Right cardiac atrium (tissue), 5 donors: ENCODE measurements around the gene ARAP1. TPM values are rescaled to one million over a fixed set of nuclear protein-coding genes. Genes with fewer than 3 reads are reported as not detected.
A peak's percentile ranks its signal among the peaks of the same experiment; 100 is the strongest.

ENCODE experiments used
- ATAC-seq, 2 donors: fragments of 200-7000 bp; cut with Tn5 transposase; one replicate each; pipeline versions ENCODE4 v1.8.0 to v1.9.1; 2020; ENCODE audit warnings: moderate library complexity in 2 of 2, mild to moderate bottlenecking in 1 of 2
- DNase-seq, 3 donors: peaks; one replicate each; pipeline ENCODE4 v3.0.0-alpha.2; 2020
- H3K27ac ChIP-seq: one replicate; pipeline ENCODE4 v1.5.1; 2013; ENCODE audit warnings: mild to moderate bottlenecking, low read length, control low read depth, moderate library complexity
- H3K27me3 ChIP-seq: one replicate; pipeline ENCODE4 v1.6.1; 2013; ENCODE audit not compliant: control insufficient read depth, insufficient read depth
- H3K4me1 ChIP-seq: one replicate; pipeline ENCODE4 v1.6.1; 2013; ENCODE audit warnings: low read length; ENCODE audit not compliant: control insufficient read depth, insufficient read depth
- H3K4me3 ChIP-seq: one replicate; pipeline ENCODE4 v1.5.1; 2013; ENCODE audit warnings: low read length, control low read depth
- H3K9me3 ChIP-seq: one replicate; pipeline ENCODE4 v1.6.1; 2013; ENCODE audit warnings: low read length; ENCODE audit not compliant: control insufficient read depth
- WGBS: extraction: QIAGEN DNeasy Blood & Tissue Kit; methylation state at CpG from one replicate; pipeline ENCODE4 v1.1.7; 2013; 5-methylcytosine and 5-hydroxymethylcytosine counted together
- intact Hi-C, 4 donors: fragments of 100-400 bp; cut with DNase I; formaldehyde crosslinking; loops; one replicate each; pipeline versions ENCODE4 v1.11.0 to v1.14.0; 2022 to 2023
- polyA plus RNA-seq: library from polyadenylated mRNA; stranded (reverse); fragments of 200-250 nt; gene quantifications from one replicate; pipeline ENCODE4 v1.2.3, GENCODE V29; 2013
- total RNA-seq, 4 donors: library from RNA; stranded (reverse); fragmentation: NEBNext Ultra II Directional; extraction: Animal tissue kit (Norgen Biotek cat#: 25700); gene quantifications; one replicate each; pipeline ENCODE4 v1.2.1, GENCODE V29; 2021
- donor health status: healthy with polysubstance abuse.
- donor health status: DM: no; HTN: yes; CAD: no.
- donor health status: DM: no; HTN: no; CAD: no.
- donor health status: DM: no; HTN: yes; CAD: no; lungs with severe emphysema.
- donor health status: DM: yes; HTN: yes; CAD: no.

Gene ARAP1
- total and polyA plus RNA-seq, 5 donors: 41.2 to 62.5 (median 57.5) TPM

DNA sequence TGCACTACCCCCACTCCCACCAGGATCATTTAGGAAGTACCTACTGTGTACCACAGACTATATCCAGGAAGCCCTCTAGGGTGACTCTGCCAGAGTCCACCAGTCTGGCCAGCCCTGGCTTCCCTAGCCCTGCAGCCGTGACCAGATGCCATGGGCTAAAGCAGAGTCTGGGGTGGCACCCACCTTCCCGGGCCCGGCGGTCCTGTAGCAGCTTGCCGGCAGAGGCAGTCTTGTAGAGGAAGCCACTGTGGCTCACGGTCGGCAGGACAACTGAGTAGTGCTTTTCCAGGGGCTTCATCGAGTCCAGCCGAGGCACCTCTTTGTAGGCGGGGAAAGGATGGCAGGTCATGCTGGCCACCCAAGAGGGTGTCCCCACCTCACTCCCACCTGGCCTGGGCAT, 50.7 kb downstream of the ARAP1 start:
- ATAC-seq: no peak
- WGBS: 86% methylated on average over 10 of the region's 10 CpGs
- no peaks in the 10 kb centered on the region for H3K27me3 ChIP-seq
- intact Hi-C loops: no loop called here
- no peaks in the 10 kb centered on the region for H3K9me3 ChIP-seq
- no peak overlapping the region for H3K4me3 ChIP-seq
- H3K27ac ChIP-seq: no peak overlapping the region
- no peaks in the 10 kb centered on the region for H3K4me1 ChIP-seq
- DNase-seq: peak in 1 of 3 donors; percentile 53

DNA sequence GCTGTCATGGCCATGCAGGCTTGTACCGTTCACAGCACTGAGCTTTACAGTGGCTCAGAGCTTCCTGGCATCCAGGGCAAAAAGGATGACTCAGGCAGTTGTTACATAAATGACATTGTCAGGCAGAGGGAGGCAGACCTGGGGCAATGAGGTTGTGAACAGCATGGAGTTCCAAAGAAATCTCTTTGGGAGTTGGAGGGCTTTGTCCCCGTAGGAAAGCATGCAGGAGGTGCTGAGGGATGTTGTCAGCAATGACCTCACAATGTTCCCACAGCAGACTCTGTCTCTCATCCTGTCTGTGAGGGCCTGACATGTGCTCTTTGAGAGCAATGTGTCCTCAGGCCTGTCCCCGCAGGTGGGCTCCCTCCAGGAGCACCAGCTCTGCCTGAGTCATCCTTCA, 52.1 kb downstream of the ARAP1 start:
- no peak for DNase-seq
- Histone ChIP-seq H3K9me3 (no peaks in the 10 kb centered on the region), H3K27ac (no peak overlapping the region), H3K4me3 (no peak overlapping the region), H3K4me1 (no peaks in the 10 kb centered on the region), H3K27me3 (no peaks in the 10 kb centered on the region)
- WGBS: 72% methylated on average over 3 of the region's 3 CpGs
- no peak for ATAC-seq
- intact Hi-C loops: no loop called here

DNA sequence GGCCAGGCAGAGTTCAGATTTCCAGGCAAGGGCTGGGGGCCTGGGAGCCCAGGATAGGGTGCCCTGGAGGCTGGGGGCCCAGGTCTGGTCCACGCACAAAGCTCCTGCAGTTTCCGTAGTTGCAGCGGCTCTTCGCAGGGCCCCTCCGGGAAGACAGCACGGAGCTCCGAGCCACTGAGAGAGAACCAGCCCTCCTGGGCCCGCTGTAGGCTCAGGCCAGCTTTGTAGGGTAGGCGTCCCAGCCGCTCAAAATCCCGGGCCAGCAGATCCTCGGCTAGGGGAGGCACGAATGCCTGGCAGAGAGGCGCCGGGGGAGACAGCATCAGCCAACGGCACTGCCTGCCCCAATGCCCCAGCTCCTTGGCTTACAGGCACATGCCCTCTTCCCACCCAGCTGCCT, 54.4 kb downstream of the ARAP1 start:
- H3K27me3 ChIP-seq: no peaks in the 10 kb centered on the region
- no peaks in the 10 kb centered on the region for H3K4me1 ChIP-seq
- intact Hi-C loops: no loop called here
- H3K4me3 ChIP-seq: no peak overlapping the region
- H3K9me3 ChIP-seq: no peaks in the 10 kb centered on the region
- DNase-seq (no peak), ATAC-seq (no peak)
- no peak overlapping the region for H3K27ac ChIP-seq
- 90% methylated on average over 16 of the region's 16 CpGs for WGBS

DNA sequence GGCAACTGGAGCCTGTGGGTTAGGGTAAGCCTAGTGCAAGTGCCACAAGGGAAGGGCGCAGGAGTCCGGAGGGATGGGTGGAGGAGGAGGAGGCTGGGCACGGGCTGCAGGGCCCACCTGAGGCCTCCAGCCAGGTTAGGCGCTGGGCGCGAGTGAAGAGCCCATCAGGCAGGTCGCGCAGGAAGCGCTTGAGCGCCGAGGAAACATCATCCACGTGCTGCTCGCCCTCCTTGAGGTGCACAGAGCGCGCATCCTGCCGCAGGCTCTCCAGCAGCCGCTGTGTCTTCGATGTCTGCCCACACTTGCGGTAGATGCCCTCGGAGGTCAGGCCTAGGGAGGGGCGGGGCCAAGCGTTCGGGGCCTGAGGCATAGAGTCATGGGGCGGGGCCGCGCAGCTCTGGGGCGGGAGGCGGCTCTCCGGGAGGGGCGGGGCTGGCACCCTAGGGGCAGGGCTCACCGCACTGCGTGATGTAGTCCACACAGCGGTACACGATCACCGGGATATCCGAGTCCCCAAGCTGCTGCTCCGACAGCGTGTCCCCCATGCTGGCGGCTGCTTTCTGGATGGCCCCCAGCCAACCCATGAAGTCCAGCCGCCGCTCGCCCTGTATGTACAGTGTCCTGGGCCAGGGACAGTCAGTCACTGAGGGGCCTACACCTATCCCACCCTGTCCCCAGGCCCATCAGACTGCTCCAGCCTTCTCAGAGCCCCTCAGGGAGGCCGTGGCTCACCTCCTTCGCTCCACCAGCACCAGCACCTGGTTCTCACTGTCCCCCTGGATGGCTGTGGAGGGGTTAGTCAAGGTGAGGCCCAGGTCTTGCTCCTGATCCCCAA, 55.1 kb downstream of the ARAP1 start:
- ATAC-seq: peak; percentile 27 to 48

DNA sequence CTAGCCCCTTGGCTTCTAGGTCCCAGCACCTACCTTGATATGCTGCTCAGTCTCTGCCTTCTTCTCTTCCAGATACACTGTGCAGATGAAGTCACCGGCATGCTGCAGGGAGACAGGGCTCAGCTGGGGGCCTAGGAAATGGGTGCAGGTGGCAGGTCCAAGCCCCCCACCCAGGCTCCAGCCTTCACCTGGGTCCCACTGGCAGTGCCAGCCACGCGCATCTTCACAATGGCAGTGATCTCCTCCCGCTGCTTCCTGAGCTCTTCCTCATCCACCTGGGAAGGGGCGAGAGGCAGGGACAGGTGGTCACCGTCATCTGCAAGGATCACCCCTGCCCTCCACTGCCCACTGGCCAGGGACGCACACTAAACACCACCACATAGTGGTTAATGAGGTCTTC, 56.9 kb downstream of the ARAP1 start:
- DNase-seq (no peak), ATAC-seq (no peak)
- Histone ChIP-seq H3K27ac (no peak overlapping the region), H3K4me1 (no peaks in the 10 kb centered on the region), H3K4me3 (no peak overlapping the region), H3K9me3 (no peaks in the 10 kb centered on the region), H3K27me3 (no peaks in the 10 kb centered on the region)
- intact Hi-C loops: no loop called here
- 97% methylated on average over 7 of the region's 7 CpGs for WGBS

More for the DNA sequence above, 55.1 kb downstream of the ARAP1 start:
- Histone ChIP-seq H3K9me3 (no peaks in the 10 kb centered on the region), H3K4me1 (no peaks in the 10 kb centered on the region), H3K27ac (no peak overlapping the region), H3K4me3 (no peak overlapping the region), H3K27me3 (no peaks in the 10 kb centered on the region)
- DNase-seq: peak in 2 of 3 donors; percentile 64 to 84
- intact Hi-C loops: no loop called here
- 77% methylated on average over 44 of the region's 44 CpGs for WGBS

DNA sequence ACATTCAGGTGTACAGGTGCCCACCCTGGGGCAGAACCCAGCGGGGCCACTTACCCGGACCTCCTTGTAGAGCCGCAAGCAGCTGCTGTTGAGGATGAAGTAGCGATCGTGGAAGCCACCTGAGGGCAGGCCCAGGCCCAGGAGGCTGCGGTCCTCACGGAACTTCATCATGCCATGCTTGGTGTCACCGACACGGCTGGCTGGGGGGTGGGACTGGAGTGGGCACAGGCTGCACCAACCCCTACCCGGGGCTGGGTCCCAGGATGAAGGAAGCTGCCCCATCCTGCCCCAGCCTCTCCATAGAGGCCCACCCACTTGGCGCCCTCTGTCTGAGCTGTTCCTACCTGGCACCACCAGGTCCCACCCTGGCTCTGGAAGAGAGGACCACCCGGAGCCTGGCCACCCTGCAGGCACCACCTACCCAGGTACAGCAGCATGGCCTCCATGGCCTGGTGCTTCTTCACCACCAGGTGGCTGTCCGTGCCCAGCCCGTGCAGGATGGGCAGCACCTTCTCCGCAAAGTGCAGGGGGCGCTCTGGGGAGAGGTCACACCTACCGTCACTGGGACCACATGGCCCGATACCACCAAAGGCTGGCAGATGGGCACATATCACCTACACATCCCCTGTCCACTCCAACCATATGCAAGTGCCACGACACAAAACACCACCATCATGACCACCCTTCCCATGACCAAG, 58.8 kb downstream of the ARAP1 start:
- WGBS: 93% methylated on average over 19 of the region's 19 CpGs
- Histone ChIP-seq H3K27ac (no peak overlapping the region), H3K4me3 (no peak overlapping the region), H3K9me3 (no peaks in the 10 kb centered on the region), H3K27me3 (no peaks in the 10 kb centered on the region), H3K4me1 (no peaks in the 10 kb centered on the region)
- no peak for DNase-seq
- intact Hi-C loops: no loop called here
- no peak for ATAC-seq

DNA sequence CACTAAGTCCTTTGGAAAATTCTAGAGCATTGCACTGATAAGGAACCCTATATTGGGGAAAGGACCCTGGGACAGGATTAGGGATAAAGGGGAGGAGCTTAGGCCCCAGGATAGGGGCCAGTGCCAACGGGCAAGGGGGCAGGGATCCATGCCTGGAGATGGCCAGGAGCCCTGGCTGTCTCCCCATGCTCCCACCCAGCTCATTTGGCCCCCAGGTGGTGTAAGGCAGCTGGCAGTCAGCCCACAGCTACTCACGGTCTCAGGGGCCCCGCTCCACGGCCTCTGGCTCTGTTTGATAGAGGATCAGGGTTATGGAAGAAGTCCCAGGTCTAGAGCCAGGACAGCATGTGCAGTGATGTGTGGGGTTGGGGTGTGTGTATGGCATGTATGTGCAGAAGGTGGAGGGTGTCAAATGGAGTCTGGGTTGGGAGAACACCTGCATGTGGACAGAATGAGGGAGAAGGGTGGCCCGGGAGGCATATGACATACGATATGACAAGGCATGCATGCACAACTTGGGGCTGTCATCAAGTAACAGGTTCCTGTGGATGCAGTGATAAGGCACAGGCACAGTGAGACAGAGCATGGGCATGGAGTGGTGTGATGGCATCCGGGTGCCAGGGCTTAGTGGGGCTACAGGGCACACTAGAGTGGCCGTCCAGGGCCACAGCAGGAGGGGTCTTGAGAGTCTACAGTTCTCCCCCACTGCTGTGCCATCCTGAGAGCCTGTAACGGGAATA, 59.5 kb downstream of the ARAP1 start:
- DNase-seq (no peak), ATAC-seq (peak in 1 of 2 donors; percentile 18)
- H3K27me3 ChIP-seq: no peaks in the 10 kb centered on the region
- H3K4me1 ChIP-seq: no peaks in the 10 kb centered on the region
- 60% methylated on average over 9 of the region's 9 CpGs for WGBS
- no peak overlapping the region for H3K27ac ChIP-seq
- no peaks in the 10 kb centered on the region for H3K9me3 ChIP-seq
- H3K4me3 ChIP-seq: no peak overlapping the region
- intact Hi-C loops: no loop called here

DNA sequence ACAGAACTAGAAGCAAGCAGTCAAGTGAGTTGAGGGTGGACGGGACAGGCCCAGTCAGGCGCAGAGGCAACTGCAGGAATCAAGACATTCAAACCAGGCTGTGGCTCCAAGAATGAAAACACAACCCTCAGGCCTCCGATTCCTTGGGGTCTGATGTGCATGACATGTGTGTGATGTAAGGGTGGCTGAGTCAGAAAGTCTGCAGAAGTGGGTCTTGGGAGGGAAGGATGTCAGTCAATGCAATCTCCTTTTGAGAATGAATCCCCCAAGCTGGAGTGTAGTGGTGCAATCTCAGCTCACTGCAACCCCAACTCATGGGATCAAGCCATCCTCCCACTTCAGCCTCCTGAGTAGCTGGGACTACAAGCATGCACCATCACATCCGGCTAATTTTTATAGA, 62.0 kb downstream of the ARAP1 start:
- H3K9me3 ChIP-seq: no peaks in the 10 kb centered on the region
- no peaks in the 10 kb centered on the region for H3K27me3 ChIP-seq
- WGBS: 89% methylated on average over 4 of the region's 4 CpGs
- no peak overlapping the region for H3K4me3 ChIP-seq
- H3K27ac ChIP-seq: no peak overlapping the region
- ATAC-seq: no peak
- peaks cover 3% of the 10 kb centered on the region for H3K4me1 ChIP-seq
- no peak for DNase-seq
- intact Hi-C loops: no loop called here

DNA sequence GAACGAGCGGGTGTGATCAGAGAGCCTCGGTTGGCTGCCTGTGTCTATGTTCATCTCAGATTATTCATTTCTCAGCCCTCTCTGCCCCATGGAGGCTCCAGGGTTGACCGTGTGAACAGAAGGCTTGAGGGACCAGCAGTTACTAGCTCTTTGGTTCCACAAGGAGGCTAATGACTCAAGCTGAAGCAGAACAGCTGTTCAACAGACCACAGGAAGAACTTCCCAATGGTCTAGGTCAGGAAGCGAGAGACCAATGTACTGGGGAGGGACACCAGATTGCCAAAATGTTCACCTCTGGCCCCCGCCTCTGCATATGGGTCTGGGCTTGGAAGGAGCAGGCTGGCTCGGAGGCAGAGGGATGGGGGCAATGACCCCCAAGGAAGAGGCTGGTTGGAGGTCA, 63.3 kb downstream of the ARAP1 start:
- Histone ChIP-seq H3K27ac (no peak overlapping the region), H3K4me1 (peaks cover 3% of the 10 kb centered on the region), H3K9me3 (no peaks in the 10 kb centered on the region), H3K4me3 (no peak overlapping the region), H3K27me3 (no peaks in the 10 kb centered on the region)
- WGBS: 85% methylated on average over 7 of the region's 7 CpGs
- ATAC-seq (no peak), DNase-seq (no peak)
- intact Hi-C loops: loop anchor here in 2 of 4 donors (10.0 kb wide), 1 partner anchor 214 kb away; no protein-coding TSS in a partner anchor

DNA sequence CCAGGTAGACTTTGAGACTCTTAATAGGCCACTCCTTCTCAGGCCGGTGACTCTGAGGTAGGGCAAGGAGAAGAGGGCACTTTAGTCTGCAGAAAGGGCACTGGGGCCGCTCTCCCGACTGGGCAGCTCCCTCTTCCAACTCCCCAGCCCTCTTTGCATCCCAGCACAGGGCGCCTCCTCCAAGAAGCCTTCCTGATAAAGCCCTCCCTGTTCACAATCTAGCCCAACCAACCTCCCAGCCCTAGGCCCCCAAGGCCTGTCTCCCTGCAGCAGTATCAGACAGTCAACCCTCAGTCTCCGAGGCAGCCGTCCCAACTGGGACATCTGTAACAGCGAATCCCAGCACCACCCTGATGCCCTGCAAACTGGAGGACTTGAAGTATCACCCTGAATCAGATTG, 63.7 kb downstream of the ARAP1 start:
- Histone ChIP-seq H3K4me3 (no peak overlapping the region), H3K4me1 (peaks cover 3% of the 10 kb centered on the region), H3K27ac (no peak overlapping the region), H3K27me3 (no peaks in the 10 kb centered on the region), H3K9me3 (no peaks in the 10 kb centered on the region)
- peak in 1 of 3 donors; percentile 30 for DNase-seq
- intact Hi-C loops: loop anchor here in 2 of 4 donors (10.0 kb wide), 1 partner anchor 214 kb away; no protein-coding TSS in a partner anchor
- ATAC-seq: no peak
- WGBS: 93% methylated on average over 7 of the region's 7 CpGs

DNA sequence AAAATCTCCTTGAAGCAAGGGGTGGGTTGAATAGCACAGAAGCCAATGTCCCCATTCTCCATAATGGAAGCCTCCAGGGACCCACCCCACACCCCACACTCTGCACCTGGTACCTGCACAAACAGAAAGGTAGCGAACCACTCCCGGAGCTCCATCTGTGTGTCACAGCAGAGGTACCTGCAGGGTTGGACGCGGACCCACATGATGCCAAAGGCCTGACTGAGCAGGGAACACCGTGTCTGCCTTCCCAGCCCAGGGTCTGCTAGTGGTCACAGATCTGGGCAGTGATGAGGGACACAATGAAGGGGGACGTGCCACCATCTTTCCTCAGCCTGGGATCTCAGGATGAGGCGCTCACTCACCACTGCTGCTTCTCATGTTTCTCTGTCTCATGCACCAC, 64.9 kb downstream of the ARAP1 start:
- Histone ChIP-seq H3K4me3 (no peak overlapping the region), H3K4me1 (peaks cover 3% of the 10 kb centered on the region), H3K27ac (no peak overlapping the region), H3K9me3 (no peaks in the 10 kb centered on the region), H3K27me3 (no peaks in the 10 kb centered on the region)
- DNase-seq (peak in 1 of 3 donors; percentile 30), ATAC-seq (no peak)
- intact Hi-C loops: loop anchor here in 2 of 4 donors (10.0 kb wide), 1 partner anchor 213 kb away; no protein-coding TSS in a partner anchor
- WGBS: 93% methylated on average over 7 of the region's 7 CpGs
